ENCODE measurements around the gene PGM1.

Gene PGM1

DNA sequence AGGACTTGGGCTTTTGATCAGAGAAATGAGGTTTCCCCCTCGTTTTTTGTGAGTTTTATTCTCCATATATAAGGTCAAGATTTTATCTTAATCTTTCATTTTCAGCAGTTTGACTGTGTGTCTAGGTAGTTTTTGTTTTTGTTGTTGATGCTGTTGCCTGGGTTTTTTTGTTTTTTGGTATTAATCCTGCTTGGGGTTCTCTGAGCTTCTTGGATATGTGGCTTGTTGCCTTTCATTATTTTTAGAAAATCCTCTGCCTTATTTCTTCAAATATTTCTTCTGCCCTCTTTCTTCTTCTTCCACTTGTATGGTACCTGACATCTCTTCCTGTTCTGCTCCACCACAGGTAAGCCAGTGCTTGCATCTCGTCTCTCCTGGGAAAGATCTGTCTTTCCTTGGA, 44.9 kb upstream of the PGM1 start:
- no peaks in the 10 kb centered on the region for H3K4me1 ChIP-seq (ENCODE audit: control insufficient read depth, low read length)
- no peak overlapping the region for H3K27ac ChIP-seq (ENCODE audit: low read depth, low read length)
- H3K4me2 ChIP-seq (ENCODE audit: low read length) = no peak overlapping the region
- no peaks in the 10 kb centered on the region for H3K79me2 ChIP-seq (ENCODE audit: control insufficient read depth, low read length)
- H3K36me3 ChIP-seq (ENCODE audit: control insufficient read depth, low read length) = no peaks in the 10 kb centered on the region
- H4K20me1 ChIP-seq (ENCODE audit: control insufficient read depth, insufficient read depth, low read depth, low read length) = no peaks in the 10 kb centered on the region
- no peaks in the 10 kb centered on the region for H3K9me2 ChIP-seq (replicated peaks; ENCODE audit: control insufficient read depth, low read length)
- H3K9me3 ChIP-seq (ENCODE audit: control insufficient read depth, insufficient read depth, low read length) = no peaks in the 10 kb centered on the region
- no peaks in the 10 kb centered on the region for H3K27me3 ChIP-seq (ENCODE audit: control insufficient read depth, low read length)
- no peak for TF ChIP-seq EZH2phosphoT487 (IDR thresholded peaks at IDR 0.05; ENCODE audit: borderline replicate concordance, low read length)
- TF ChIP-seq, protein P1, sequence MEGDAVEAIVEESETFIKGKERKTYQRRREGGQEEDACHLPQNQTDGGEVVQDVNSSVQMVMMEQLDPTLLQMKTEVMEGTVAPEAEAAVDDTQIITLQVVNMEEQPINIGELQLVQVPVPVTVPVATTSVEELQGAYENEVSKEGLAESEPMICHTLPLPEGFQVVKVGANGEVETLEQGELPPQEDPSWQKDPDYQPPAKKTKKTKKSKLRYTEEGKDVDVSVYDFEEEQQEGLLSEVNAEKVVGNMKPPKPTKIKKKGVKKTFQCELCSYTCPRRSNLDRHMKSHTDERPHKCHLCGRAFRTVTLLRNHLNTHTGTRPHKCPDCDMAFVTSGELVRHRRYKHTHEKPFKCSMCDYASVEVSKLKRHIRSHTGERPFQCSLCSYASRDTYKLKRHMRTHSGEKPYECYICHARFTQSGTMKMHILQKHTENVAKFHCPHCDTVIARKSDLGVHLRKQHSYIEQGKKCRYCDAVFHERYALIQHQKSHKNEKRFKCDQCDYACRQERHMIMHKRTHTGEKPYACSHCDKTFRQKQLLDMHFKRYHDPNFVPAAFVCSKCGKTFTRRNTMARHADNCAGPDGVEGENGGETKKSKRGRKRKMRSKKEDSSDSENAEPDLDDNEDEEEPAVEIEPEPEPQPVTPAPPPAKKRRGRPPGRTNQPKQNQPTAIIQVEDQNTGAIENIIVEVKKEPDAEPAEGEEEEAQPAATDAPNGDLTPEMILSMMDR (IDR thresholded peaks at IDR 0.05; ENCODE audit: low read depth, low read length, poor library complexity, severe bottlenecking) = no peak
- no peaks in the 10 kb centered on the region for H3F3A ChIP-seq (ENCODE audit: control insufficient read depth, insufficient read depth)
- H3K4me3 ChIP-seq (ENCODE audit: low read length) = no peak overlapping the region

DNA sequence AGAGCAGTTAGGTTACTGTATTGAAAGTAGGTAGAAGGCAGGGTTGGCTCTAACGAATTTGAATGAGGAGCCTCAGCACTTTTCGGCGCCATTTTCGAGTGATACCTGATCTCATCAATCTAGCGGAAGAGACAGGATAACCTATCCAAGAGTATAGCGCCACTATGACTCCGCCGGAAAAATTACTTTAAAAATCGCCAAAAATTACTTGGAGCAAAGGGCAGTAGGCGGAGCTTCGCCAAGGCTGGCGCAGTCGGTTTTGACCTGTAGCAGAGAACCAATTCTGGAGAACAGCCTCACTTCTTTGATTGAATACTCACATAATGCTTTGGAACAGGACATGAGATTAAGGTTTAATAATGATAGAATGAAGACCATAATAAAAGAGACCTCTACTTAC, 44.3 kb upstream of the PGM1 start:
- Histone ChIP-seq H3K4me3 (ENCODE audit: low read length) (no peak overlapping the region), H3K27me3 (ENCODE audit: control insufficient read depth, low read length) (no peaks in the 10 kb centered on the region), H3K4me1 (ENCODE audit: control insufficient read depth, low read length) (no peaks in the 10 kb centered on the region), H3K4me2 (ENCODE audit: low read length) (no peak overlapping the region), H3K9me2 (replicated peaks; ENCODE audit: control insufficient read depth, low read length) (no peaks in the 10 kb centered on the region), H4K20me1 (ENCODE audit: control insufficient read depth, insufficient read depth, low read depth, low read length) (no peaks in the 10 kb centered on the region), H3K9me3 (ENCODE audit: control insufficient read depth, insufficient read depth, low read length) (no peaks in the 10 kb centered on the region), H3K27ac (ENCODE audit: low read depth, low read length) (no peak overlapping the region), H3F3A (ENCODE audit: control insufficient read depth, insufficient read depth) (no peaks in the 10 kb centered on the region), H3K36me3 (ENCODE audit: control insufficient read depth, low read length) (no peaks in the 10 kb centered on the region), H3K79me2 (ENCODE audit: control insufficient read depth, low read length) (no peaks in the 10 kb centered on the region)
- TF ChIP-seq, protein P1 (IDR thresholded peaks at IDR 0.05; ENCODE audit: low read depth, low read length, poor library complexity, severe bottlenecking) = no peak
- TF ChIP-seq EZH2phosphoT487 (IDR thresholded peaks at IDR 0.05; ENCODE audit: borderline replicate concordance, low read length) = no peak

GRCh38 chr1:63555480-63555879, 37.7 kb upstream of the PGM1 start:
- TF ChIP-seq, protein P1 (IDR thresholded peaks at IDR 0.05; ENCODE audit: low read depth, low read length, poor library complexity, severe bottlenecking) = no peak
- TF ChIP-seq EZH2phosphoT487 (IDR thresholded peaks at IDR 0.05; ENCODE audit: borderline replicate concordance, low read length) = no peak
- Histone ChIP-seq H3K79me2 (ENCODE audit: control insufficient read depth, low read length) (no peaks in the 10 kb centered on the region), H3K4me2 (ENCODE audit: low read length) (no peak overlapping the region), H3K36me3 (ENCODE audit: control insufficient read depth, low read length) (no peaks in the 10 kb centered on the region), H3K4me1 (ENCODE audit: control insufficient read depth, low read length) (0 out of 2 replicates have a peak, but pooled peaks cover 4% of the 10 kb centered on the region), H3K4me3 (ENCODE audit: low read length) (no peak overlapping the region), H3K9me2 (replicated peaks; ENCODE audit: control insufficient read depth, low read length) (no peaks in the 10 kb centered on the region), H4K20me1 (ENCODE audit: control insufficient read depth, insufficient read depth, low read depth, low read length) (no peaks in the 10 kb centered on the region), H3K27me3 (ENCODE audit: control insufficient read depth, low read length) (no peaks in the 10 kb centered on the region), H3K27ac (ENCODE audit: low read depth, low read length) (no peak overlapping the region), H3K9me3 (ENCODE audit: control insufficient read depth, insufficient read depth, low read length) (no peaks in the 10 kb centered on the region), H3F3A (ENCODE audit: control insufficient read depth, insufficient read depth) (no peaks in the 10 kb centered on the region)
